ENCODE results near the gene ACTL10. TPM values are rescaled to one million over a fixed set of nuclear protein-coding genes. Genes with fewer than 3 reads are reported as not detected.
"Not testable (repeated sequence)": the region's sequence is repeated elsewhere in the genome, so short reads cannot be mapped to it uniquely, and the experiment has no call there.

Gene ACTL10
- polyA plus RNA-seq, 4 donors: 0.89 to 5.4 (median 2.0) TPM

DNA sequence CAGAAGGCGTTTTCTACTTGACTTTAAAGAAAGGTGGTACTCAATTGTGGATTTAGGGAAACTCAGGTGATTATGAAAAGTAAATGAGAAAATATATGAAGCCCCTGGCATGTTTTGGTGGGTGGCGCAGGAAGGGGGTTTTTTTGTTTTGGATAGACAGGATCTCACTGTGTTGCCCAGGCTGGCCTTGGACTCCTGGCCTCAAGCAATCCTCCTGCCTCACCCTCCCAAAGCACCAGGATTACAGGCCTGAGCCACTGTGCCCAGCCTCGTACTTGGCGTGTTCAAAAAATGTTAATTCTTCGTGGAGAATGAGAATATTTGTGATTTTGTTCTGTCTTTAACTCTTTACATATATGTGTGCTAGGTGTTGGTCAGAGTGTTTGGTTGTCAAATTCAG, 36.8 kb upstream of the ACTL10 start:
- DNase-seq (no peak), FAIRE-seq (no peak)
- H3K4me1 ChIP-seq (ENCODE audit: control insufficient read depth in 3 of 3, insufficient read depth in 2 of 3, low read depth in 1 of 3, low read length in 2 of 3): no peaks in the 10 kb centered on the region
- H3K27me3 ChIP-seq (ENCODE audit: control insufficient read depth in 3 of 3, insufficient read depth in 3 of 3, low read length in 3 of 3): no peaks in the 10 kb centered on the region
- H3K4me3 ChIP-seq (ENCODE audit: low read depth in 1 of 3, low read length in 3 of 3): no peak overlapping the region
- H3K27ac ChIP-seq (ENCODE audit: low read depth in 1 of 3, low read length in 2 of 3): no peak overlapping the region
- H3K36me3 ChIP-seq (ENCODE audit: control insufficient read depth in 3 of 3, insufficient read depth in 2 of 3, low read depth in 1 of 3, low read length in 3 of 3): peaks cover 4 to 66% (median 13%) of the 10 kb centered on the region in 3 donors
- H3K9me3 ChIP-seq (ENCODE audit: control insufficient read depth in 2 of 2, insufficient read depth in 1 of 2, low read depth in 1 of 2, low read length in 1 of 2): no peaks in the 10 kb centered on the region
- WGBS, 3 donors: 93 to 95% (median 93%) methylated on average over 5 of the region's 5 CpGs

- no peak for DNase-seq
- Histone ChIP-seq H3K27me3 (ENCODE audit: control insufficient read depth in 3 of 3, insufficient read depth in 3 of 3, low read length in 3 of 3) (no peaks in the 10 kb centered on the region), H3K9me3 (ENCODE audit: control insufficient read depth in 2 of 2, insufficient read depth in 1 of 2, low read depth in 1 of 2, low read length in 1 of 2) (no peaks in the 10 kb centered on the region), H3K36me3 (ENCODE audit: control insufficient read depth in 3 of 3, insufficient read depth in 2 of 3, low read depth in 1 of 3, low read length in 3 of 3) (peaks cover 5 to 66% (median 13%) of the 10 kb centered on the region in 3 donors), H3K4me3 (ENCODE audit: low read depth in 1 of 3, low read length in 3 of 3) (no peak overlapping the region), H3K27ac (ENCODE audit: low read depth in 1 of 3, low read length in 2 of 3) (no peak overlapping the region), H3K4me1 (ENCODE audit: control insufficient read depth in 3 of 3, insufficient read depth in 2 of 3, low read depth in 1 of 3, low read length in 2 of 3) (no peaks in the 10 kb centered on the region)
- FAIRE-seq: no peak
- WGBS, 3 donors: 92 to 96% (median 93%) methylated on average over 4 of the region's 4 CpGs
These were observed 36.2 kb upstream of the ACTL10 start for GRCh38 chr20:33630507-33630906.

DNA sequence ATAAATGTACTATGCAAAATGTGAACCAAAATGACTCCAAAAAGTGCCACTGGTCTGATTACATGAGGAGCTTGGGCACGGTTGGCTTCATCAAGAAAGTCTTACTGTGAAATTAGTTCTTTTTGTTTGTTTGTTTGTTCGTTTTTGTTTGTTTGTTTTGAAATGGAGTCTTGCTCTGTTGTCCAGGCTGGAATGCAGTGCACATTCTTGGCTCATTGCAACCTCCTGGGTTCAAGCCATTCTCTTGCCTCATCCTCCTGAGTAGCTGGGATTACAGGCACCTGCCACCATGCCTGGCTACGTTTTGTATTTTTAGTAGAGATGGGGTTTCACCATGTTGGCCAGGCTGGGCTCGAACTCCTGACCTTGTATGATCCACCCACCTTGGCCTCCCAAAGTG, 34.8 kb upstream of the ACTL10 start:
- 82 to 92% (median 92%) methylated on average over 4 of the region's 4 CpGs for WGBS, 3 donors
- not testable (repeated sequence) for H3K9me3 ChIP-seq (ENCODE audit: control insufficient read depth in 2 of 2, insufficient read depth in 1 of 2, low read depth in 1 of 2, low read length in 1 of 2); DNase-seq; FAIRE-seq; H3K27ac ChIP-seq (ENCODE audit: low read depth in 1 of 3, low read length in 2 of 3); H3K27me3 ChIP-seq (ENCODE audit: control insufficient read depth in 3 of 3, insufficient read depth in 3 of 3, low read length in 3 of 3); H3K4me3 ChIP-seq (ENCODE audit: low read depth in 1 of 3, low read length in 3 of 3); H3K4me1 ChIP-seq (ENCODE audit: control insufficient read depth in 3 of 3, insufficient read depth in 2 of 3, low read depth in 1 of 3, low read length in 2 of 3)
- peaks cover 8 to 64% (median 11%) of the 10 kb centered on the region in 3 donors for H3K36me3 ChIP-seq (ENCODE audit: control insufficient read depth in 3 of 3, insufficient read depth in 2 of 3, low read depth in 1 of 3, low read length in 3 of 3)

- H3K4me3 ChIP-seq (ENCODE audit: low read depth in 1 of 3, low read length in 3 of 3): no peak overlapping the region
- H3K4me1 ChIP-seq (ENCODE audit: control insufficient read depth in 3 of 3, insufficient read depth in 2 of 3, low read depth in 1 of 3, low read length in 2 of 3): no peaks in the 10 kb centered on the region
- no peaks in the 10 kb centered on the region for H3K9me3 ChIP-seq (ENCODE audit: control insufficient read depth in 2 of 2, insufficient read depth in 1 of 2, low read depth in 1 of 2, low read length in 1 of 2)
- no peak overlapping the region for H3K27ac ChIP-seq (ENCODE audit: low read depth in 1 of 3, low read length in 2 of 3)
- FAIRE-seq (no peak), DNase-seq (no peak)
- no peaks in the 10 kb centered on the region for H3K27me3 ChIP-seq (ENCODE audit: control insufficient read depth in 3 of 3, insufficient read depth in 3 of 3, low read length in 3 of 3)
- 96 to 99% (median 97%) methylated on average over 3 of the region's 3 CpGs for WGBS, 3 donors
- H3K36me3 ChIP-seq (ENCODE audit: control insufficient read depth in 3 of 3, insufficient read depth in 2 of 3, low read depth in 1 of 3, low read length in 3 of 3): peaks cover 9 to 65% (median 20%) of the 10 kb centered on the region in 3 donors
These were observed 31.4 kb upstream of the ACTL10 start for GRCh38 chr20:33635341-33635740.

- Histone ChIP-seq H3K27ac (ENCODE audit: low read depth in 1 of 3, low read length in 2 of 3) (no peak overlapping the region), H3K4me1 (ENCODE audit: control insufficient read depth in 3 of 3, insufficient read depth in 2 of 3, low read depth in 1 of 3, low read length in 2 of 3) (no peaks in the 10 kb centered on the region), H3K36me3 (ENCODE audit: control insufficient read depth in 3 of 3, insufficient read depth in 2 of 3, low read depth in 1 of 3, low read length in 3 of 3) (peaks cover 14 to 63% (median 25%) of the 10 kb centered on the region in 3 donors), H3K27me3 (ENCODE audit: control insufficient read depth in 3 of 3, insufficient read depth in 3 of 3, low read length in 3 of 3) (no peaks in the 10 kb centered on the region), H3K9me3 (ENCODE audit: control insufficient read depth in 2 of 2, insufficient read depth in 1 of 2, low read depth in 1 of 2, low read length in 1 of 2) (no peaks in the 10 kb centered on the region), H3K4me3 (ENCODE audit: low read depth in 1 of 3, low read length in 3 of 3) (no peak overlapping the region)
- no peak for FAIRE-seq
- DNase-seq: no peak
- WGBS, 3 donors: 91 to 100% (median 96%) methylated on average over 1 of the region's 1 CpG
These were observed 30.0 kb upstream of the ACTL10 start for GRCh38 chr20:33636776-33637175.

- Histone ChIP-seq H3K36me3 (ENCODE audit: control insufficient read depth in 3 of 3, insufficient read depth in 2 of 3, low read depth in 1 of 3, low read length in 3 of 3) (peaks cover 17 to 65% (median 29%) of the 10 kb centered on the region in 3 donors), H3K27ac (ENCODE audit: low read depth in 1 of 3, low read length in 2 of 3) (no peak overlapping the region), H3K4me1 (ENCODE audit: control insufficient read depth in 3 of 3, insufficient read depth in 2 of 3, low read depth in 1 of 3, low read length in 2 of 3) (peaks cover 0 to 4% (median 0%) of the 10 kb centered on the region in 3 donors), H3K27me3 (ENCODE audit: control insufficient read depth in 3 of 3, insufficient read depth in 3 of 3, low read length in 3 of 3) (no peaks in the 10 kb centered on the region), H3K4me3 (ENCODE audit: low read depth in 1 of 3, low read length in 3 of 3) (no peak overlapping the region), H3K9me3 (ENCODE audit: control insufficient read depth in 2 of 2, insufficient read depth in 1 of 2, low read depth in 1 of 2, low read length in 1 of 2) (no peaks in the 10 kb centered on the region)
- WGBS, 3 donors: 84 to 88% (median 84%) methylated on average over 13 of the region's 13 CpGs
- FAIRE-seq (no peak), DNase-seq (no peak)
These were observed 26.5 kb upstream of the ACTL10 start for GRCh38 chr20:33640287-33640686.

GRCh38 chr20:33644313-33645071, 22.3 kb upstream of the ACTL10 start:
- H3K4me3 ChIP-seq (ENCODE audit: low read depth in 1 of 3, low read length in 3 of 3): no peak overlapping the region
- peaks cover 14 to 76% (median 18%) of the 10 kb centered on the region in 3 donors for H3K36me3 ChIP-seq (ENCODE audit: control insufficient read depth in 3 of 3, insufficient read depth in 2 of 3, low read depth in 1 of 3, low read length in 3 of 3)
- H3K4me1 ChIP-seq (ENCODE audit: control insufficient read depth in 3 of 3, insufficient read depth in 2 of 3, low read depth in 1 of 3, low read length in 2 of 3): peaks cover 0 to 9% (median 0%) of the 10 kb centered on the region in 3 donors
- 91 to 93% (median 91%) methylated on average over 28 of the region's 28 CpGs for WGBS, 3 donors
- DNase-seq: no peak
- no peak for FAIRE-seq
- no peaks in the 10 kb centered on the region for H3K27me3 ChIP-seq (ENCODE audit: control insufficient read depth in 3 of 3, insufficient read depth in 3 of 3, low read length in 3 of 3)
- no peak overlapping the region for H3K27ac ChIP-seq (ENCODE audit: low read depth in 1 of 3, low read length in 2 of 3)
- no peaks in the 10 kb centered on the region for H3K9me3 ChIP-seq (ENCODE audit: control insufficient read depth in 2 of 2, insufficient read depth in 1 of 2, low read depth in 1 of 2, low read length in 1 of 2)

- H3K27ac ChIP-seq (ENCODE audit: low read depth in 1 of 3, low read length in 2 of 3): no peak overlapping the region
- no peak overlapping the region for H3K4me3 ChIP-seq (ENCODE audit: low read depth in 1 of 3, low read length in 3 of 3)
- WGBS, 3 donors: 51 to 67% (median 60%) methylated on average over 4 of the region's 4 CpGs
- FAIRE-seq: no peak
- peak in 1 of 2 donors; percentile 71 for DNase-seq
- H3K9me3 ChIP-seq (ENCODE audit: control insufficient read depth in 2 of 2, insufficient read depth in 1 of 2, low read depth in 1 of 2, low read length in 1 of 2): no peaks in the 10 kb centered on the region
- peaks cover 14 to 72% (median 14%) of the 10 kb centered on the region in 3 donors for H3K36me3 ChIP-seq (ENCODE audit: control insufficient read depth in 3 of 3, insufficient read depth in 2 of 3, low read depth in 1 of 3, low read length in 3 of 3)
- H3K27me3 ChIP-seq (ENCODE audit: control insufficient read depth in 3 of 3, insufficient read depth in 3 of 3, low read length in 3 of 3): no peaks in the 10 kb centered on the region
- H3K4me1 ChIP-seq (ENCODE audit: control insufficient read depth in 3 of 3, insufficient read depth in 2 of 3, low read depth in 1 of 3, low read length in 2 of 3): peaks cover 0 to 9% (median 0%) of the 10 kb centered on the region in 3 donors
These were observed 21.7 kb upstream of the ACTL10 start for GRCh38 chr20:33645072-33645358.

DNA sequence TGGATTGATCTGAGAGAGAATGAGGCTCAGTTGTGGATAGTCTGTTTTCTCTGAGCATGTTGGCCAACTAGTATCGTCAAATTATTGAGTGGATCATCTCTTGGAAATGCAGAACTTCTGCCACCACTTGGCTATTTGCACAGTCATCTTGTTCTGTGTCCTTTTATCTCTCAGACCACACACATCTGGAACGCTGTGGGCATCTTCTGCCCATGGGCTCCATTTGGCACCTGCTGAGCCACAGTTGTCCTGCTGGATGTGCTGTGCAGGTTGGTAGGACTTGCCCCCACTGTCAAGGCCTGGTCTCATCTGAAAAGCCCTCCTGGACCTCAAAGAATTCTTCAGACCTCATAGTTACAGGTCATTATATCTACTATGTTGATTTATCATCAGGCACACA, 21.3 kb upstream of the ACTL10 start:
- no peaks in the 10 kb centered on the region for H3K27me3 ChIP-seq (ENCODE audit: control insufficient read depth in 3 of 3, insufficient read depth in 3 of 3, low read length in 3 of 3)
- H3K4me1 ChIP-seq (ENCODE audit: control insufficient read depth in 3 of 3, insufficient read depth in 2 of 3, low read depth in 1 of 3, low read length in 2 of 3): peaks cover 0 to 9% (median 0%) of the 10 kb centered on the region in 3 donors
- no peaks in the 10 kb centered on the region for H3K9me3 ChIP-seq (ENCODE audit: control insufficient read depth in 2 of 2, insufficient read depth in 1 of 2, low read depth in 1 of 2, low read length in 1 of 2)
- H3K27ac ChIP-seq (ENCODE audit: low read depth in 1 of 3, low read length in 2 of 3): no peak overlapping the region
- FAIRE-seq (no peak), DNase-seq (no peak)
- WGBS, 3 donors: 87 to 97% (median 93%) methylated on average over 2 of the region's 2 CpGs
- peaks cover 13 to 69% (median 14%) of the 10 kb centered on the region in 3 donors for H3K36me3 ChIP-seq (ENCODE audit: control insufficient read depth in 3 of 3, insufficient read depth in 2 of 3, low read depth in 1 of 3, low read length in 3 of 3)
- no peak overlapping the region for H3K4me3 ChIP-seq (ENCODE audit: low read depth in 1 of 3, low read length in 3 of 3)
